HG03095 (cell line): ENCODE results near the gene ZNF417.
"Not testable (repeated sequence)": the region's sequence is repeated elsewhere in the genome, so short reads cannot be mapped to it uniquely, and the experiment has no call there.

ENCODE experiments used
- ATAC-seq: cut with Tn5 transposase; IDR thresholded peaks from one replicate; pipeline ENCODE4 v1.9.1; 2021; ENCODE audit warnings: moderate library complexity; ENCODE audit not compliant: unreplicated experiment

ZNF417 gene

GRCh38 chr19:57916168-57916995 is at the start of gene ZNF417:
TSS of gene ZNF417 (minus strand) at chr19:57916592. CDS start at chr19:57916411, 181 bp downstream.
- ATAC-seq, result peak; percentile 92

GRCh38 chr19:57964761-57965160 is 48.4 kb upstream of the ZNF417 start:
- no peak for ATAC-seq

GRCh38 chr19:57961785-57962184 is 45.4 kb upstream of the ZNF417 start:
- ATAC-seq, result no peak

GRCh38 chr19:57954996-57955395 is 38.6 kb upstream of the ZNF417 start:
- no peak for ATAC-seq

GRCh38 chr19:57949702-57950101 is 33.3 kb upstream of the ZNF417 start:
- ATAC-seq, result no peak

GRCh38 chr19:57949296-57949695 is 32.9 kb upstream of the ZNF417 start:
- no peak for ATAC-seq

- ATAC-seq, result peak; percentile 69
Measured at GRCh38 chr19:57947419-57948134, 31.2 kb upstream of the ZNF417 start, which contains the start of gene ZNF256. TSS of gene ZNF256 (minus strand) at chr19:57947706. CDS start at chr19:57947474, 232 bp downstream.

- no peak for ATAC-seq
Measured at GRCh38 chr19:57947088-57947418, 30.7 kb upstream of the ZNF417 start.

GRCh38 chr19:57946316-57946715 is 29.9 kb upstream of the ZNF417 start:
- ATAC-seq, result no peak

- ATAC-seq, result no peak
Measured at GRCh38 chr19:57941593-57941992, 25.2 kb upstream of the ZNF417 start.

GRCh38 chr19:57935731-57936130 is 19.3 kb upstream of the ZNF417 start:
- ATAC-seq, result no peak

GRCh38 chr19:57934820-57935665 is 18.7 kb upstream of the ZNF417 start, which contains the start of gene ZNF418:
TSS of gene ZNF418 (minus strand) at chr19:57935402. CDS start at chr19:57933822, 1,580 bp downstream.
- peak; percentile 59 for ATAC-seq

GRCh38 chr19:57927587-57927986 is 11.2 kb upstream of the ZNF417 start:
- no peak for ATAC-seq

- no peak for ATAC-seq
Measured at GRCh38 chr19:57914531-57914930, 1.9 kb downstream of the ZNF417 start.

GRCh38 chr19:57907394-57907793 is 9.0 kb downstream of the ZNF417 start:
- ATAC-seq, result no peak

- ATAC-seq, result no peak
Measured at GRCh38 chr19:57905258-57905657, 11.1 kb downstream of the ZNF417 start.

- ATAC-seq, result no peak
Measured at GRCh38 chr19:57903618-57904184, 12.7 kb downstream of the ZNF417 start.

GRCh38 chr19:57900311-57900710 is 16.1 kb downstream of the ZNF417 start:
- no peak for ATAC-seq

- ATAC-seq, result not testable (repeated sequence)
Measured at GRCh38 chr19:57890706-57891105, 25.7 kb downstream of the ZNF417 start.

- ATAC-seq, result no peak
Measured at GRCh38 chr19:57888560-57889231, 27.7 kb downstream of the ZNF417 start, which contains the start of gene ZNF814. TSS of gene ZNF814 (minus strand) at chr19:57889037. CDS start at chr19:57888802, 235 bp downstream.
